NCI-H2107 treated with DMSO at 0.1 percent for 48 hours (cell line): ENCODE results near the gene DEPDC1B.
"Not testable (repeated sequence)": the region's sequence is repeated elsewhere in the genome, so short reads cannot be mapped to it uniquely, and the experiment has no call there.

Experiments
- DNase-seq: peaks from one replicate; lab custom pipeline; 2025; ENCODE audit not compliant: unreplicated experiment; lab: John Stamatoyannopoulos, UW

DEPDC1B gene

GRCh38 chr5:60699609-60700415 lies at the start of gene DEPDC1B:
TSS of gene DEPDC1B (minus strand) at chr5:60700166. CDS start at chr5:60700093, 73 bp downstream.
- DNase-seq, result peak; percentile 52

DNA sequence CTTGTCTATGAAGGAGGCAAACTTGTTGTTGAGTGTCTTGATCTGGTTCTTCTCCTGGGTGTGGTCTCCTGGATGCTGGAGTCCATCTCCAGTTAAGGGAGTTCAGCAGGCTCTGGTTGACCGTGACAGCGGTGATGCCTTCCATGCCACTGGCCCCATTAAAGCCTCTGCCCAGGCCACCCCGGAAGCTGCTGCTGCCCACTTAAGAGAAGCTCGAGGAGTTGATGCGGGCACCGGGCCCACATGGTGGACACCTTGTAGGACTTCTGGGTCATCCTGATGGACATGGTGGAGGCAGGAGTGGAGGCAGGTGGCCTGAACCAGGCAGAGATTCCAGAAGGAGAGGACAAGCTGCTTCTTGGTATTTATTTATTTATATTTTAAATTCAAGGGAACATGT lies 44.7 kb upstream of the DEPDC1B start:
- DNase-seq, result no peak

GRCh38 chr5:60743511-60744314 lies 43.7 kb upstream of the DEPDC1B start:
- DNase-seq, result no peak

GRCh38 chr5:60740322-60740721 lies 40.4 kb upstream of the DEPDC1B start:
- DNase-seq, result no peak

GRCh38 chr5:60738933-60739332 lies 39.0 kb upstream of the DEPDC1B start:
- no peak for DNase-seq

DNA sequence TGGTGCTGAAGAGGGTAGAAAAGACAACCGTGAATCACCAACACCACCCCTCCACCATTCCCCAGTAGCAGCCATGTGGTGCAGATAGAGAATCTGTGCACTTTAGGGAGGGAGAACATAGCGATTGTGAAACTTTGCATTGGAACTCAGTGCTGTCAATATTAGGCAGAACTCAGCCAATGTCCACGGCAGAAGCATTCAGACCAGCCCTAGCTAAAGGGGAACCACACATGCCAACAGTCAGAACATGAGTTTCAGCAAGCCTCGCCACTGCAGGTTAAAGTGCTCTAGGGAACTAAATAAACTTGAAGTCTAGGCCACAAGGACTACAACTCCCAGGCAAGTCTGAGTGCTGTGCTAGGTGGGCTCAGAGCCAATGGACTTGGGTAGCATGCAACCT lies 38.5 kb upstream of the DEPDC1B start:
- DNase-seq, result no peak

- not testable (repeated sequence) for DNase-seq
Observed at GRCh38 chr5:60730858-60731257, 30.9 kb upstream of the DEPDC1B start.

GRCh38 chr5:60727033-60727679 lies 27.2 kb upstream of the DEPDC1B start:
- no peak for DNase-seq

- no peak for DNase-seq
Observed at GRCh38 chr5:60724126-60724525, 24.2 kb upstream of the DEPDC1B start.

DNA sequence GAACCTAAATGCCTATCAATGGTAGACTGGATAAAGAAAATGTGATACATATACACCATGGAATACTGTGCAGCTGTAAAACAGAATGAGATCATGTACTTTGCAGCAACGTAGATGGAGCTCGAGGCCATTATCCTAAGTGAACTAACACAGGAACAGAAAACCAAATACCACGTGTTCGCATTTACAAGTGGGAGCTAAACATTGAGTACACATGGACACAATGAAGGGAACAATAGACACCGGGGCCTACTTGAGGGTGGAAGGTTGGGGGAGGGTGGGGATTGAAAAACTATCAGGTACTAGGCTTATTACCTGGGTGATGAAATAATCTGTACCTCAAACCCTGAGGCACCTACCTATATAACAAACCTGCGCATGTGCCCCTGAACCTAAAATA lies 22.4 kb upstream of the DEPDC1B start:
- peak; percentile 78 for DNase-seq

DNA sequence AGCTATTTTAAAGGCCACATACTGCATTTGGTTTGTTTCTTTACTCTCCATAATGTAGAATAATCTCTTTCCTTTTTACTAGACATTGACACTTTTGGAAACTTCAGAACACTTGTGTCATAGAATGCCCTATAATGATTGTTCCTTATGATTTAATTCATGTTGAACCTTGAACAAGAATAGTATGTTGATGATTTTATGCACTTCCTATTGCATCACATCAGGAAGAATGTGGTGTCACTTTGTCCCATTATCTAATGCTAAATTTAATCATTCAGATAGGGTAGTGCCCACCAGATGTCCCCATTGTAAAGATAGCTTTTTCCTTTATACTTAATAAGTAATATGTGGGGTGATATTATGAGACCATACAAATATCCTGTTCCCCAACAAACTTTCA lies 19.4 kb upstream of the DEPDC1B start:
- DNase-seq, result no peak

GRCh38 chr5:60718166-60718892 lies 18.4 kb upstream of the DEPDC1B start:
- DNase-seq, result no peak

DNA sequence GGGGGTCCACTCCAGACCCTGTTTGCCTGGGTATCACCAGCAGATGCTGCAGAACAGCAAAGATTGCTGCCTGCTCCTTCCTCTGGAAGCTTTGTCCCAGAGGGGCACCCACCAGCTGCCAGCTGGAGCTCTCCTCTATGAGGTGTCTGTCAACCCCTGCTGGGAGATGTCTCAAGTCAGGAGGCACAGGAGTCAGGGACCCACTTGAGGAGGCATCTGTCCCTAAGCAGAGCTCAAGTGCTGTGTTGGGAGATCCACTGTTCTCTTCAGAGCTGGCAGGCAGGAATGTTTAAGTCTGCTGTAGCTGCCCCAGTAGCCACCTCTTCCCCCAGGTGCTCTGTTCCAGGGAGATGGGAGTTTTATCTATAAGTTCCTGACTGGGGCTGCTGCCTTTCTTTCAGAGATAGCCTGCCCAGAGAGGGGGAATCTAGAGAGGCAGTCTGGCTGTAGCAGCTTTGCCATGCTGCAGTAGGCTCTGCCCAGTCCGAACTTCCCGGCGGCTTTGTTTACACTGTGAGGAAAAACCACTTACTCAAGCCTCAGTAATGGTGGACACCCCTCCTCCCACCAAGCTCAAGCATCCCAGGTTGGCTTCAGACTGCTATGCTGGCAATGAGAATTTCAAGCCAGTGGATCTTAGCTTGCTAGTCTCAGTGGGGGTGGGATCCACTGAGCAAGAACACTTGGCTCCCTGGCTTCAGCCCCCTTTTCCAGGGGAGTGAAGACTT lies 15.4 kb upstream of the DEPDC1B start:
- DNase-seq, result not testable (repeated sequence)

DNA sequence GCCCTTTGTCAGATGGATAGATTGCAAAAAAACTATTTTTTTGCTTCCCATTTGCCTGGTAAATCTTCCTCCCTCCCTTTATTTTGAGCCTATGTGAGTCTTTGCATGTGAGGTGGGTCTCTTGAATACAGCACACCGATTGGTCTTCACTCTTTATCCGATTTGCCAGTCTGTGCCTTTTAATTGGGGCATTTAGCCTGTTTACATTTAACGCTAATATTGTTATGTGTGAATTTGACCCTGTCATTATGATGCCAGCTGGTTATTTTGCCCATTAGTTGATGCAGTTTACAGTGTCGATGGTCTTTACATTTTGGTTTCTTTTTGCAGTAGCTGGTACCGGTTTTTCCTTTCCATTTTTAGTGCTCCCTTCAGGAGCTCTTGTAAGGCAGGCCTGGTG lies 13.0 kb upstream of the DEPDC1B start:
- DNase-seq, result no peak

GRCh38 chr5:60711892-60712291 lies 11.9 kb upstream of the DEPDC1B start:
- not testable (repeated sequence) for DNase-seq

GRCh38 chr5:60710362-60710761 lies 10.4 kb upstream of the DEPDC1B start:
- no peak for DNase-seq

DNA sequence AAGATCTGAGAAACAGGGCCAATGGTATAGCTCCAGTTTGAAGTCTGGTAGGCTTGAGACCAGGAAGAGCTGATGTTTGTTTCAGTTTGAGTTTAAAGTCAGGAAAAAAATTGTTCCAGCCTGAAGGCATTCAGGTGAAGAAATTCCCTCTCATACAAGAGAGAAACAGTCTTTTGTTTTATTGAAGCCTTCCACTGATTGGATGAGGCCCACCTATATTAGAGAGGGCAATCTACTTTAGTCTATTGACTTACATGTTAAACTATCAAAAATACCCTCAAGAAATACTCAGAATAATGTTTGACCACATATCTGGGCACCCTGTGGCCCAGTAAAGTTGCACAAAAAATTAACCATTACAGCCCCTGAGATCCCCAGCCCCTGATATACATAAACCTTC lies 5.2 kb upstream of the DEPDC1B start:
- no peak for DNase-seq

DNA sequence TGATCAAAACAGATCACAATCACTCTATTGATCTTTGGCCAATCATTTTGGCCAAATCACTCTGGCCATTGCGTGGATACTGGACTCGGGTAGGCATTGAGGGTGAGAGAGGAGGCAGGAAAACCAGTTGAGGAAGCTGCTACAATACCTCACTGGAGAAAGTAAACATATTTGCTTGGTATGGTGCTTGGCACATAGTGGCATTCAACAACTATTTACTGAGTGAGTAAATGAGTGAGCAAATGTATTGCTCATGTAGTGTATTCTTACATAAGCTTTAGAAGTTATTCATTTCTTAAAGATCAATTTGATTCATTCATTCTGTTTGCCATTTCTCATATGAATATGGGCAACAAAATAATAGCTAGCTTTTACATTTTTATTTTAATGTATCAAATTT lies 4.0 kb upstream of the DEPDC1B start:
- DNase-seq, result no peak

DNA sequence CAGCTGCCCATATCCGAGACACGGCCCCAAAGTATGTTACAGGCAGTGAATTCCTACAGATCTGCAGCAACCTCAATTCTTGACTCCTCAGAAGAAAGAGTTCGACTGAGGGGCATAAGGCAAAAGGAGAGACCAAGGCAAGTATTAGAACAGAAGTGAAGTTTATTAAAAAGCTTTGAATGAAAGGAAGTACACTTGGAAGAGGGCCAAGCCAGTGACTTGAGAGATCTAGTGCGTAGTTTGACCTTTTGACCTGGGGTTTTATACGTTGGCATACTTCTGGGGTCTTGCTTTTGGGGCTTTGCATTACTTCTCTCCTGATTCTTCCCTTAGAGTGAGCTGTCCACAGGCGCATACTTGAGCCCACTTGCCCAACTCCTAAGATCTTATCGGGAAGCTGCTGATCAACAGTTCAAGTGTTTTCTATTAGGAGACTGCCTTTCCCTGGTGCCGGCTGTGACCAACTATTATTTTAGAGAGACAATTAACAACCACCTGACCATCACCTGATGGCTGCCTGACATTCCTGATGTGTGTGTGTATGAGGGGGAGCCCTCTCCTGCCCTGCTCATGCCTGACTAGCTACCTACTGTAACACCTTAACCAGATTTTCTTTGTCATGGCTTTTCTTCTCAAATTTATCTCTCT lies 1.5 kb upstream of the DEPDC1B start:
- DNase-seq, result no peak

GRCh38 chr5:60700416-60700757 lies 421 bp upstream of the DEPDC1B start:
- DNase-seq, result peak; percentile 18
